ENCODE data around the gene DPYSL3. TPM values are rescaled to one million over a fixed set of nuclear protein-coding genes. Genes with fewer than 3 reads are reported as not detected.

DPYSL3 gene
- total RNA-seq, 1 donor from 2014 or later: not detected

DNA sequence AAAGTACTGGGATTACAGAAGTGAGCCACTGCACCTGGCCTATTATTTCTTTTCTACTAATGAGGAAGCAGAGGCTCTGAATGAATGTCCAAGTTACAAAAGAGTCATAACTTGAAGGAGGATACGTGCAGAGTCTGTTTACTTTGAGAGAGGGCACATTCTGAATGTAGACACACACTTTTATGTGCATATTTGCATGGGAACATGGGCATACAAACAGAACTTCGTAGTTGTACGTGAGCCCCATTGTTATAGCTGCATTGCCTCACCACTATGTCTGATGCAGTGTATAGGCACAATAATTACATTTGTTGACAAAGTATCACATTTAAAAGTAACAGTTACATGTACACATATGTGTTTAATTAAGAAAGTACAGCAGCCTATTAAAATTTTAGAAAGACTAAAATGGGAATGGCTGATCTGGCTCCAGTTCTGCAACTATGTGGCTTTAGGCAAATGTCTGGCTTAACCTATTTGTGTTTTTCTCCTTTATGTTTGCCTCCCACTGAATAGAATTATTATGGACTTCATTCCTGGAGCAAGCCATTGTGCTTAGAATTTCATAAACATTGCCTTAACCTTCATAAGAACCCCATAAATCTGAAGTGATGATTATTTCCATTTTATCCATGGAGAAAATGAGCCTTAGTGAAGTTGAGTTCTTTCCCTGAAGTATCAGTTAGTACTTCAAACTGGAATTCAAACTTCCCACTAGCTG, 3.0 kb upstream of the DPYSL3 start:
- intact Hi-C loops (cut with micrococcal nuclease): no loop called here
- DNase-seq (no peak), ATAC-seq (ENCODE audit: low read depth) (no peak)
- no peak overlapping the region for H3K27ac Mint-ChIP-seq
- H3K4me3 Mint-ChIP-seq: no peak overlapping the region
- H3K36me3 Mint-ChIP-seq (ENCODE audit: low read depth): no peaks in the 10 kb centered on the region
- ChIA-PET CTCF (no interaction called here), POLR2A (no interaction called here)
- peaks cover 2% of the 10 kb centered on the region for H3K4me1 Mint-ChIP-seq
- peaks cover 33% of the 10 kb centered on the region for H3K27me3 Mint-ChIP-seq
- TF ChIP-seq, protein P1, sequence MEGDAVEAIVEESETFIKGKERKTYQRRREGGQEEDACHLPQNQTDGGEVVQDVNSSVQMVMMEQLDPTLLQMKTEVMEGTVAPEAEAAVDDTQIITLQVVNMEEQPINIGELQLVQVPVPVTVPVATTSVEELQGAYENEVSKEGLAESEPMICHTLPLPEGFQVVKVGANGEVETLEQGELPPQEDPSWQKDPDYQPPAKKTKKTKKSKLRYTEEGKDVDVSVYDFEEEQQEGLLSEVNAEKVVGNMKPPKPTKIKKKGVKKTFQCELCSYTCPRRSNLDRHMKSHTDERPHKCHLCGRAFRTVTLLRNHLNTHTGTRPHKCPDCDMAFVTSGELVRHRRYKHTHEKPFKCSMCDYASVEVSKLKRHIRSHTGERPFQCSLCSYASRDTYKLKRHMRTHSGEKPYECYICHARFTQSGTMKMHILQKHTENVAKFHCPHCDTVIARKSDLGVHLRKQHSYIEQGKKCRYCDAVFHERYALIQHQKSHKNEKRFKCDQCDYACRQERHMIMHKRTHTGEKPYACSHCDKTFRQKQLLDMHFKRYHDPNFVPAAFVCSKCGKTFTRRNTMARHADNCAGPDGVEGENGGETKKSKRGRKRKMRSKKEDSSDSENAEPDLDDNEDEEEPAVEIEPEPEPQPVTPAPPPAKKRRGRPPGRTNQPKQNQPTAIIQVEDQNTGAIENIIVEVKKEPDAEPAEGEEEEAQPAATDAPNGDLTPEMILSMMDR (IDR thresholded peaks at IDR 0.05): no peak
- H3K9me3 Mint-ChIP-seq: no peaks in the 10 kb centered on the region

DNA sequence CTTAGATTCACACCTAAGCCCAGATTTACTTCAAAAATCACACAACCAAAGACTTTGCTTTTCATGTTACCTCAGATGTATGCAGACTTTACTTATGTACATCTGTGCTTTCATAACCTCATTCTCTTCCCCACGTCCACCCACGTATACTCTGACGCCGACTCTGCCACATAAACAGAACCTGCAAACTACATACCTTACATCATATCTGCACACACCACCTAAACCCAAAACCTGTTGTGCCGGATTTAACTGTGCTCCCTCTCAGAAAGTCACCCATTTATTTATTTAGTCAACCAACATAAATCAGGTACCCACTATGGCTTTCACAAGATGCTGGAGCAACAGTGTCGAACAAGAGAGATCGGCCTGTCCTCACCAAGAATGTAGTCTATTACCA, 1.0 kb upstream of the DPYSL3 start:
- H3K27me3 Mint-ChIP-seq: peaks cover 38% of the 10 kb centered on the region

DNA sequence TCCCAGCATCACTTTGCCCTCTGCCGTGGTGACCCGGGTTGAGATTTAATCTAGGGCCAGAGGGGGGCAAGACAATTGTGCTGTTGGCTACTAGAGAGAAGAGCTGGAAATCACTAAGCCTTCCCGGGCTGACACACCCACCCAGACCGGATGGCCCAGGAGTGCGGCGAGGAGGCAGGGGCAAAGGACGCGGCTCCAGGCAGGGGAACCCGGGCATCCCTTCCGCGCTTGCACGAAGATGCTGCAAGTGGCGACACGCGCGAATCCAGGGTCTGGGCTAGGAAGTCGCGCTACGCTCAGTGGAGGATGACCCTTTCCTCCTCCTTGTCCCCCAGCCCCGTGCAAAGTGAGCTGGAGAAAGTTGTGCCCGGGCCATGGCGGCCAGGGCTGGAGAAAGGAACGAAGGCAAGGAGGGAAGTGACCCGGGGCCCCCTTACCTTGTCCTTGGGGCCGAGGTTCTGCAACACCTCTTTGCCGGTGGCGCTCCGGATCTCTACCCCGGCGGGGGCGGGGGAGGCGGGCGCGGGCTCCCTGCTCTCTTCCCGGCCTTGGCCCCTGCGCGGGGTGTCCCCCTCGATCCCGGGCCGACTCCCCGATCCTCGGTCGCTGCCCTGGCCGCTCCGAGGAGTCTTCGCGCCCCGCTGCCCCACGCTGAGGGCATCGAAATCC, 693 bp downstream of the DPYSL3 start:
- Mint-ChIP-seq H3K27ac (no peak overlapping the region), H3K27me3 (peaks cover 38% of the 10 kb centered on the region), H3K4me3 (no peak overlapping the region), H3K36me3 (ENCODE audit: low read depth) (no peaks in the 10 kb centered on the region), H3K4me1 (peaks cover 2% of the 10 kb centered on the region), H3K9me3 (peaks cover 3% of the 10 kb centered on the region)
- CTCF ChIA-PET: no interaction called here
- DNase-seq (no peak), ATAC-seq (ENCODE audit: low read depth) (no peak)
- TF ChIP-seq, protein P1 (IDR thresholded peaks at IDR 0.05): no peak
- POLR2A ChIA-PET: no interaction called here
- intact Hi-C loops (cut with micrococcal nuclease): no loop called here

More for the DNA sequence above, 1.0 kb upstream of the DPYSL3 start:
- Mint-ChIP-seq H3K4me3 (no peak overlapping the region), H3K36me3 (ENCODE audit: low read depth) (no peaks in the 10 kb centered on the region), H3K4me1 (peaks cover 2% of the 10 kb centered on the region), H3K27ac (no peak overlapping the region), H3K9me3 (peaks cover 3% of the 10 kb centered on the region)
- intact Hi-C loops (cut with micrococcal nuclease): no loop called here
- ChIA-PET CTCF (no interaction called here), POLR2A (no interaction called here)
- ATAC-seq (ENCODE audit: low read depth) (no peak), DNase-seq (no peak)
- TF ChIP-seq, protein P1 (IDR thresholded peaks at IDR 0.05): no peak

DNA sequence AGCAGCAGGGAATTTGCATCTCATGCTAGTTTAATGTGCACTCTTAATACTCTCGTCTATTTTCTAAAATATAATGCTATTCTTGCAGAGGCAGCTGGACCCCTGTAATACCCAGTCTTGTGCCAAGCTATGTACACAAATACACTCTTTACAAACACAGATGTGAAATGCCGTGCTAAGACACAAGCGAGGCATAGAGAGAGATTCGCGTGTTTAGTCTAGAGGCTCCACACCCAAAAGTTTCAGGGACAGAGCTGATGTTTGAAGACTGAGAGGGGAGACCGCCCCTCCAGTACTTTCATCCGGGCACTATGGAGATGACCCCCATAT, 1.2 kb downstream of the DPYSL3 start:
- ATAC-seq (ENCODE audit: low read depth) (no peak), DNase-seq (no peak)
- TF ChIP-seq, protein P1 (IDR thresholded peaks at IDR 0.05): no peak
- ChIA-PET POLR2A (no interaction called here), CTCF (no interaction called here)
- Mint-ChIP-seq H3K4me1 (peaks cover 2% of the 10 kb centered on the region), H3K9me3 (peaks cover 3% of the 10 kb centered on the region), H3K36me3 (ENCODE audit: low read depth) (no peaks in the 10 kb centered on the region), H3K27ac (no peak overlapping the region), H3K4me3 (no peak overlapping the region), H3K27me3 (peaks cover 37% of the 10 kb centered on the region)
- intact Hi-C loops (cut with micrococcal nuclease): no loop called here

DNA sequence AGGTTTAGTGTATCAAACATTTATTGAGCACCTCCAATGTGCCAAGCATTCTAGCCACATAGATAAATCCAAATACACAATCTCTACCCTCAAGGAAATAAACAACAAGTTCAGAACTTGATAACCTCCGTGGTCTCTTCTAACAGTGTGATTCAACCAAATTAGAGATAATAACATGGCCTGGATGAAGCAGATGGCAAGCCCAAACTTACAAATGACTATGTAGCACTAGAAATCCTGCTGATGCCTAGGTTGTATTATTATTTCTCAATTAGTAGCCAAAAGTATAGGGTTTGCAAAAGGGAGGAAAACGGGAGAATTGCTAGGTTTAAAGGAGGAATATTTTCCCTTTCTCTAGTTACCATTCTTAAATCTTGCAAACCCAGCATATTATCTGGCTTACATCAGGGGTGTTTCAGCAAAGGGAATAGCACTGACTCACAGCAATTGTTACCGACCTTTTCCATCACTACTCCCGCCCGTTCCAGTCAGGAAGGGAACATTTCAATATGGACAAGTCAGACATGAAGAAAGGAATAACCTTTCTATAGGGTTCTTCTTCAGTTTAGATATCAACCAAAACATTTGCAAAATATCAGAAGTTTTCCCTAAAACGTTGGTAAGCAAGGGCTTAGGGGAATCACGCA, 2.3 kb downstream of the DPYSL3 start:
- peaks cover 2% of the 10 kb centered on the region for H3K4me1 Mint-ChIP-seq
- no peak overlapping the region for H3K27ac Mint-ChIP-seq
- DNase-seq (no peak), ATAC-seq (ENCODE audit: low read depth) (no peak)
- ChIA-PET POLR2A (no interaction called here), CTCF (no interaction called here)
- intact Hi-C loops (cut with micrococcal nuclease): no loop called here
- H3K27me3 Mint-ChIP-seq: peaks cover 33% of the 10 kb centered on the region
- H3K4me3 Mint-ChIP-seq: no peak overlapping the region
- TF ChIP-seq, protein P1 (IDR thresholded peaks at IDR 0.05): no peak
- peaks cover 3% of the 10 kb centered on the region for H3K9me3 Mint-ChIP-seq
- no peaks in the 10 kb centered on the region for H3K36me3 Mint-ChIP-seq (ENCODE audit: low read depth)
